Endothelial cell of hepatic sinusoid (primary cell): ENCODE data around the gene PRKCA.
"Not testable (repeated sequence)": the region's sequence is repeated elsewhere in the genome, so short reads cannot be mapped to it uniquely, and the experiment has no call there.

Experiments
- in situ Hi-C: cut with HindIII; loops from 2 replicates; pipeline ENCODE4 v1.10.0; 2017; ENCODE audit warnings: low sequenced_read_pairs

PRKCA gene

GRCh38 chr17:66583112-66583748 lies 280.8 kb downstream of the PRKCA start:
- in situ Hi-C loops = no loop called here

- in situ Hi-C loops = loop anchor here (5.0 kb wide), 1 partner anchor 67 kb away; no protein-coding TSS in a partner anchor
Measured at GRCh38 chr17:66584927-66585326, 282.5 kb downstream of the PRKCA start.

DNA sequence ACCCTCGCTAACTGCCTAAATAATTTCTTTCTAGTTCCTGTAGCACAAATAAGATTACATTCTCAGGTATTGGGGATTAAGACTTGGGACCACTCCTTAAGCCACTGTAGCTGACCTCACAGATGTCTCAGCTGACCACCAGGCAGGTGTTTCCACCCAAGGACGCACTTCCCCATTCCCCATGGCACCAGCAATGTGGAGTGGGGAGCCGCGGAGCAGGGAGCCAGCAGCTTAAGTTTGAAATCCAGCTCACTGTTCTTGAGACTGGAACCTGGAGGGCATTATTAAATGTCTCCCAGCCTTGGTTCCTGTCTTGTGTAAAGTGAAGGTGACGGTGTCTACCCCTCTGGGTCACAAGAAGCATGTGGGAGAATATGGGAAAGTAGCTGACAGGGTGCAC lies 283.1 kb downstream of the PRKCA start:
- in situ Hi-C loops = loop anchor here (5.0 kb wide), 1 partner anchor 67 kb away; no protein-coding TSS in a partner anchor

- in situ Hi-C loops = loop anchor here (5.0 kb wide), 1 partner anchor 62 kb away; no protein-coding TSS in a partner anchor
Measured at GRCh38 chr17:66589892-66590291, 287.5 kb downstream of the PRKCA start.

GRCh38 chr17:66593116-66593515 lies 290.7 kb downstream of the PRKCA start:
- in situ Hi-C loops = no loop called here

DNA sequence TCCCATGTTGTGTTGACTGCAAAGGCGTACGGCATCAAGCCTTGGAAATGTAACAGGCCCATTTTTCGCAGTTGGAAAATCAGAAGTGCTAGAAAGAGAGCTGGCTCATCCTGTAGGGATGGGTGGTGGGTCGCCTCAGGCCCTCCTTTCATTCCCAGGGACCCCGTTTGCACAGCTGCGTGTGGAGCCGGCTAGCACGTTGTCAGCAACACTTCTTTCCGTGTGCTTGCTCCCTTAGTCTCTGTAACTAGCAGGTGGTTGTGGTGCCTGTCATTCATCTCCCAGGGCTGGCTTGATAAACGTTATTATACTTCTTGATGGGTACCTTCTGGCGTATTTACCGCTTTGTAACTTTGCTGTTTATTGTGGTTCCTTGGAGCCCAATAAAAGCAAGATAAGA lies 293.5 kb downstream of the PRKCA start:
- in situ Hi-C loops = no loop called here

DNA sequence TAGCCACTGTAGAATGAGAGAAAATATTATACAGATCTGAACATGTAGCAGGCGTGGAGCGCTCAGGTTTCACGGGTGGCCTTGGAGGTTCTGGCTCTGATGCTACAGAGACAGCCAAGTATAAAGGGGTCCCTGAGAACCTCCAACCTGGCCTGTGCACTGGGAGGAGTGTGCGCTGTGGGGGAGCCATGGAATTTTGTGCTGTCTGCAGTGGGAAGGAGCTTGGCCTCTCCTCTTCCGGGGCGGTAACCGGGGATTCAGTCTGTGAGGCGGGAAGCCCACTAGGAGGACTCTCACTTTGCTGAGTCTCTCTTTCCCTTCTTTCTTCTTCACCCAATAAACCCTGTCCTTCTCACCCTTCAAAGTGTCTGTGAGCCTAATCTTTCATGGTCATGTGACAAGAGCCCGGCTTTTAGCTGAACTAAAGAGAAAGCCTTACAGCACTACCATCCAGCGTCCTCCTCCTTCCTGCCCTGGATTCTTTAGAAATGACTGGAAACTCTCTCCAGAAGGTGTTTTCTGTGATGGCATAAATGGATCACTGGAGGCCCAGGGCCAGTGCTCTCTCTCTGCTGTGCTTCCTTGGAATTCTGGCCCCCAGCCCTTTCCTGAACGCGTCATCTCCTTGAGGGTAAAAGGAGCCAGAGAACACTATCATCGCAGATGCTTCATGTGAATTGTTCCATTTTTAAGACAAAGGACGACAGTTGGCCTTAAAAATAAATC lies 300.4 kb downstream of the PRKCA start:
- in situ Hi-C loops = no loop called here

- in situ Hi-C loops = no loop called here
Measured at GRCh38 chr17:66604376-66604775, 302.0 kb downstream of the PRKCA start.

DNA sequence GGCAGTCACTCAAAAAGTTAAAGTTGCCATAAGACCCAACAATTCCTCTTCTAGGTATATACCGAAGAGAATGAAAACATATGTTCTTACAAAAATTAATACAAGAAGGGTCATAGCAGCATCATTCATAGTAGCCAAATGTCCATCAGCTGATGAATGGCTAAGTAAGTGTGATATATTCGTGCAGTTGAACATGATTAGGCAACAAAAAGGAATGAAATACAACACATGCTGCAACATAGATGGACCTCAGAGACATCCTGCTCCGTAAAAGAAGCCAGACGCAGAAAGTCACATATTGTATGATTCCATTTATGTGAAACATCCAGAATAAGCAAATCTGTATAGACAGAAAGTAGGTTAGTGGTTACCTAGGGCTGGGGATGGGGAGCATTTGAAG lies 303.1 kb downstream of the PRKCA start:
- in situ Hi-C loops = no loop called here

DNA sequence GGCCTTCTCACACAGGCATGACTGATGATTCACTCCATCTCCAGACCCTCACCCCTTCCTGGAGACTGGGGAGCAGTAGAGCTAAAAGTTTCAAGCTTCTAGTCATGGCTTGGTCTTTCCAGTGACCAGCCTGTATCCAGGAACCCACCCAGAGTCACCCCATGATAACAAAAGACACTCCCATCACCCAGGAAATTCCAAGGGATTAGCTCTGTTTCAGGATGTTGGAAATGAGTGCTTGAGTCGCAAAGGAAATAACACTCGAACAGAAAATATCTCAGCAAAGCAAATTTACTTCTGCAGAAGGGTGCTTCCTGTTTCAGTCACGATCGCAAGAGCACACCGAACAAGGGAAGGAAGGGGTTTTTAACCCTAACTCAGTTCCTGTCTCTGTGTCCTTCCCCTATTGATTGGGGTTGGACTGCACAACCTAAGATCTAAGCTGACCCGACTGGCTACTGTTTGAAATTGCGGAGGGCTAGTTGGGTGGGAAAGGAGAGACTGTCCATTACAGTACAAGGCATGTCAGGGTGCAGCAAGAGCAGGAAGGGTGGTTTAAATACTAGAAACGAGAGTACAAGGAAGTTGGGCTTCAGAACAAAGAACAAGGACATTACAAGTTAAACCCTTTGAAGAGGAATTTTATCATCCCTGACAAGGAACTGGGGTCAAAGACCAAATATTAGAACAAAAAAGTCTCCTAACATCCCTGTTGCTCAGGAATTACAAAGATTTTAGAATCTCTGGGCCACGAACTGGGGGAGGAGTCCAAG lies 308.1 kb downstream of the PRKCA start:
- in situ Hi-C loops = no loop called here

- in situ Hi-C loops = no loop called here
Measured at GRCh38 chr17:66611397-66611796, 309.0 kb downstream of the PRKCA start.

GRCh38 chr17:66612993-66613392 lies 310.6 kb downstream of the PRKCA start:
- in situ Hi-C loops = no loop called here

DNA sequence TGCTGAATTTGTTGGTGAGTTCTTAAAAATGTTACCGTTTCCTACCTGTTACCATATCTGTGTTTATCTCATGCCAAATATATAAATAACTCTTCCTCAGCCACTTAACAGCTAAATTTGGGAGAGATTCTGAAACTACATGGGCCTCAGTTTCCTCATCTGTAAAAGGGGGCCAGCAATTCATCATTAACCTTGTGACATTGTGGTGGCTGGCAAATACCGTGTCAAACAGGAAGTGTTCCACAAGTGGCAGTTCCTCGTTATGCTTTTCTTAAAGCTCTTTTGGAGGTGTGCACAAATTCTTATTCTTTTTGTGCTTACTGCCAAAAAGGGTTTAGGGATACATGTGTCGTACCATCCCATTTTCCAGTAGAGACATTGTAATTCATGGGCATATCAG lies 312.1 kb downstream of the PRKCA start:
- in situ Hi-C loops = no loop called here

DNA sequence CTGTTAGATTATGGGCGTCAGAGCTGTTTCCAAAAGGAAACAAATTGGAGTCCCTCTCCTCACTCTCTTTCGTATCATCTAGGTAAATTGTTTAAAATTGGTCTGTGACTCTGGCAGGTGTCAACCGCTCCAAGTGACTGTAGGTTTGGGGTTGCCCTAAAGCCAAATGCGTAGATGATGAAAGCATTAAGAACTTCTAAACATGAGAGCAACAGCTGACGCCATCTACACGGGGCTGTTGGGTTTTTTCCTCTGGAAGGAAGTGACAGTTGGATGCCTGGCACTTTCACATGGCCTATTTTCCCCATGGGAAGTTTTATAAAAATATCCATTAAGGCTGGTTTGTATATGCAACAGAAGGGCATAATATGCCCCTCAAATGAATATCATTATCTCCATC lies 316.8 kb downstream of the PRKCA start:
- in situ Hi-C loops = no loop called here

- in situ Hi-C loops = no loop called here
Measured at GRCh38 chr17:66620528-66620927, 318.1 kb downstream of the PRKCA start.

DNA sequence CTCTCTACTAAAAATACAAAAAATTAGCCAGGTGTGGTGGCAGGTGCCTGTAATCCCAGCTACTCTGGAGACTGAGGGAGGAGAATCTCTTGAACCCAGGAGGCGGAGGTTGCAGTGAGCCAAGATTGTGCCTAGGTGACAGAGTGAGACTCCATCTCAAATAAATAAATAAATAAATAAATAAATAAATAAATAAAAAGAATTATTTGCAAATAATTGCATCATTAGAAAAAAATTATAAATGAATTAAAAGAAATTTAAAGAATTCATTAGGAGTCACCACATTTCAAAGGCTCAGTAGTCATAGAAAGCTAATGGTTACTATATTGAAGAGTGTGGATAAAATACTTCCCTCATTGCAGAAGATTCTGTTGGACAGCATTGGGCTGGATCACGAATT lies 322.2 kb downstream of the PRKCA start:
- in situ Hi-C loops = not testable (repeated sequence)

DNA sequence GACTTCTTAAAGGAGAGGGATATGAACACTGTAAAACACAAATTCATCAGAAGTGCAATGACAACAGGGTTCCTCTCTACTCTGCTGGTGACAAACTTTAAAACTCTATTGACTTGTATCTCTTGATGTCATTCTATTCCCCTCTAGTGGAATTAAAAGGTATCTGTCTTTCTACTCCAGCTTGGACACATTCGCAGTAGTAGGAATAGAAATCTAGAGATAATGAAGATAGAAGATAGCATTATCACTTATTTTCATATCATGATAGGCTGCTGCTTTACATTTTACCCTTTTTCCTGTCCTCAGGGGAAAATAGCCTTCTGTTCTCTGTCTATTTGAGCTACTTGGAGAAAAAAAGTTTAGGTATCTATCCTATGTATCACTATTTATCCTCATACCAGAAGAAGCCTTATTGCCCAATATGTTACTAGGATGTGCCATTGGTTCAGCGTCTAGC lies 322.9 kb downstream of the PRKCA start:
- in situ Hi-C loops = no loop called here

- in situ Hi-C loops = no loop called here
Measured at GRCh38 chr17:66627985-66628384, 325.6 kb downstream of the PRKCA start.

- in situ Hi-C loops = no loop called here
Measured at GRCh38 chr17:66629762-66630161, 327.3 kb downstream of the PRKCA start.

DNA sequence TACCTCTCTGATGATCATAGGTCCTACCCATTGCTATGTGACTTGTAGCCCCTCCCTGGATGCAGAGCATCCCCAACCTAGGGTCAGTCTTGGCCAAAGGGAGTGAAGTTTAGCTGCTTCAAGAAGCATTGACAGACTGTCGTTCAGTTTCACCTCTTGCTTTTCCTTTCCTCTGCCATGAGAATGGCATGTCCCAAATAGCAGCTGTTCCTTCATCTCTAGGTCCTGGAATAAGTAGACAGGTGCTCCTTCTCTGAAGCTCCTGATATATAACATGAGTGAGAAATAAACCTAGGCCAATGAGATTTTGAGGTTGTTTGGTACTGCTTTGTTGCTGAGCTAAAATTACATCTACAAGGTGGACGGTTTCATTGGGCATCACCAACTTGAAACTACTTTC lies 328.0 kb downstream of the PRKCA start:
- in situ Hi-C loops = no loop called here

- in situ Hi-C loops = no loop called here
Measured at GRCh38 chr17:66630828-66631472, 328.5 kb downstream of the PRKCA start.
